Left ventricle myocardium inferior (tissue), 1 donor: Measurements from ENCODE around the gene LTB4R2. TPM values are rescaled to one million over a fixed set of nuclear protein-coding genes. Genes with fewer than 3 reads are reported as not detected.
A peak's percentile ranks its signal among the peaks of the same experiment; 100 is the strongest.

Source experiments
- DNase-seq: peaks from one replicate; pipeline ENCODE4 v3.0.0-alpha.2; 2020
- H3K27ac ChIP-seq: fragments of 200-600 bp; replicated peaks from 2 replicates; pipeline ENCODE4 v1.8.0; 2021
- H3K27me3 ChIP-seq: fragments of 200-600 bp; 2 replicates; pipeline ENCODE4 v1.8.0; 2021; ENCODE audit warnings: low read depth
- H3K36me3 ChIP-seq: fragments of 200-600 bp; 2 replicates; pipeline ENCODE4 v1.8.0; 2021
- H3K4me1 ChIP-seq: fragments of 200-600 bp; 2 replicates; pipeline ENCODE4 v1.8.0; 2021
- H3K4me3 ChIP-seq: fragments of 200-600 bp; 2 replicates; pipeline ENCODE4 v1.8.0; 2021; ENCODE audit warnings: mild to moderate bottlenecking, moderate library complexity
- H3K9me3 ChIP-seq: fragments of 200-600 bp; replicated peaks from 2 replicates; pipeline ENCODE4 v1.8.0; 2021
- CTCF ChIP-seq: fragments of 200-600 bp; IDR thresholded peaks from 2 replicates; pipeline ENCODE4 v1.8.0; 2021; ENCODE audit warnings: antibody characterized with exemption, mild to moderate bottlenecking, borderline replicate concordance
- intact Hi-C: fragments of 100-400 bp; cut with micrococcal nuclease; formaldehyde crosslinking; loops from one replicate; pipeline ENCODE4 v1.11.0; 2022
- total RNA-seq: library from RNA; stranded (reverse); fragmentation: NEBNext Ultra II Directional; extraction: Animal tissue kit (Norgen Biotek cat#: 25700); gene quantifications from one replicate; pipeline ENCODE4 v1.2.1, GENCODE V29; 2021
- donor health status: DM: no; HTN: yes; CAD: no; lungs with severe emphysema.

Gene LTB4R2
- total RNA-seq, 1 donor from 2014 or later = 0.71 TPM

GRCh38 chr14:24271834-24272263 lies 38.1 kb upstream of the LTB4R2 start:
- Histone ChIP-seq H3K4me3 (peak overlapping the region; percentile 90), H3K4me1 (peaks cover 35% of the 10 kb centered on the region)
- intact Hi-C loops = no loop called here

GRCh38 chr14:24272467-24272866 lies 37.5 kb upstream of the LTB4R2 start:
- Histone ChIP-seq H3K4me1 (peaks cover 35% of the 10 kb centered on the region), H3K9me3 (no peaks in the 10 kb centered on the region), H3K4me3 (no peak overlapping the region), H3K27me3 (no peaks in the 10 kb centered on the region), H3K27ac (no peak overlapping the region), H3K36me3 (peaks cover 26% of the 10 kb centered on the region)
- no peak for DNase-seq
- no peak for TF ChIP-seq CTCF
- intact Hi-C loops = no loop called here

More at GRCh38 chr14:24271834-24272263, 38.1 kb upstream of the LTB4R2 start:
- Histone ChIP-seq H3K9me3 (no peaks in the 10 kb centered on the region), H3K27ac (peak overlapping the region; percentile 99), H3K36me3 (peaks cover 32% of the 10 kb centered on the region), H3K27me3 (no peaks in the 10 kb centered on the region)
- TF ChIP-seq CTCF = no peak
- DNase-seq = no peak

GRCh38 chr14:24273422-24273998 lies 36.4 kb upstream of the LTB4R2 start:
- H3K4me3 ChIP-seq = no peak overlapping the region
- H3K4me1 ChIP-seq = peaks cover 38% of the 10 kb centered on the region
- H3K9me3 ChIP-seq = no peaks in the 10 kb centered on the region
- DNase-seq = no peak
- peak overlapping the region; percentile 57 for H3K27ac ChIP-seq
- no peaks in the 10 kb centered on the region for H3K27me3 ChIP-seq
- peaks cover 16% of the 10 kb centered on the region for H3K36me3 ChIP-seq
- intact Hi-C loops = no loop called here
- TF ChIP-seq CTCF = no peak

GRCh38 chr14:24274101-24274543 lies 35.8 kb upstream of the LTB4R2 start:
- H3K27me3 ChIP-seq = no peaks in the 10 kb centered on the region
- peaks cover 10% of the 10 kb centered on the region for H3K36me3 ChIP-seq
- H3K4me3 ChIP-seq = no peak overlapping the region
- H3K9me3 ChIP-seq = no peaks in the 10 kb centered on the region
- no peak for TF ChIP-seq CTCF
- intact Hi-C loops = no loop called here
- H3K4me1 ChIP-seq = peaks cover 44% of the 10 kb centered on the region
- DNase-seq = no peak
- H3K27ac ChIP-seq = peak overlapping the region; percentile 57

GRCh38 chr14:24277071-24277470 lies 32.9 kb upstream of the LTB4R2 start:
- Histone ChIP-seq H3K36me3 (no peaks in the 10 kb centered on the region), H3K9me3 (no peaks in the 10 kb centered on the region), H3K4me3 (no peak overlapping the region), H3K4me1 (peaks cover 51% of the 10 kb centered on the region), H3K27ac (peak overlapping the region; percentile 30), H3K27me3 (no peaks in the 10 kb centered on the region)
- no peak for DNase-seq
- intact Hi-C loops = no loop called here
- no peak for TF ChIP-seq CTCF
